Measurements from ENCODE around the gene VAV3. TPM values are rescaled to one million over a fixed set of nuclear protein-coding genes. Genes with fewer than 3 reads are reported as not detected.

Gene VAV3
- total RNA-seq, 2 experiments from 2014 or later = 2.3 to 8.3 TPM

- no peak for TF ChIP-seq EZH2phosphoT487 (IDR thresholded peaks at IDR 0.05; ENCODE audit: borderline replicate concordance, low read depth, low read length)
- Histone ChIP-seq H4K20me1 (ENCODE audit: insufficient read depth, low read length) (no peaks in the 10 kb centered on the region), H3K9me2 (ENCODE audit: insufficient read depth, low read length) (no peaks in the 10 kb centered on the region), H3K4me1 (ENCODE audit: insufficient read depth, low read length, poor library complexity, severe bottlenecking) (peaks cover 7% of the 10 kb centered on the region), H2AFZ (ENCODE audit: low read length) (no peak overlapping the region), H3K79me2 (ENCODE audit: insufficient read depth, low read depth, low read length) (no peaks in the 10 kb centered on the region), H3K4me3 (ENCODE audit: low read depth, low read length, poor library complexity, severe bottlenecking) (no peak overlapping the region), H3K4me2 (ENCODE audit: low read length) (no peak overlapping the region), H3K27ac (ENCODE audit: low read depth, low read length, poor library complexity, severe bottlenecking) (no peak overlapping the region), H3K36me3 (ENCODE audit: insufficient read depth, low read length) (no peaks in the 10 kb centered on the region), H3K9me3 (ENCODE audit: low read length) (no peaks in the 10 kb centered on the region)
- no peak for DNase-seq (ENCODE audit: low spot score)
- intact Hi-C loops (cut with micrococcal nuclease; ENCODE audit: unreplicated experiment) = no loop called here
- POLR2A ChIA-PET = no interaction called here
- no TSS peak for BruUV-seq (replicated peaks)
- CTCF ChIA-PET (ENCODE audit: unreplicated experiment) = no interaction called here
These were observed 23.4 kb downstream of the VAV3 start for GRCh38 chr1:107941531-107941930.

DNA sequence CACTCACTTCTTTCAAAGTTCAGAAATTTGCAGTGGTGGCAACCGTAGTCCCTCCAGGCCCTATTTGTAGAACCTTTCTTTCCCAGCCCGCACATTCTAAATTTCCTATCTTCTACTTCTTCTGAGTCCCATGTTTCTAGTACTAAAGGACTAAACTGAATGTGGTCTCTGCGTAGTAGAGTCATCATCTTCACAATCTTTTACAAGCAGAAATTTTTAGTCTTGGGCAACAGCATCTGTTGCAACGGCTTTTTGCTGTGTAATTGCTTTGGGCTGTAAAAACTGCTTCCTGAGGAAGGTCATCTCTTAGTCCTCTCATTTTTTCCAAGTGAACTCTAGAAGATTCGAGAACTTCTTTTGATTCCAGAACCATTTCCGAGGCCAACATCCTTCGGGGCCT lies 23.9 kb downstream of the VAV3 start:
- H3K4me3 ChIP-seq (ENCODE audit: low read depth, low read length, poor library complexity, severe bottlenecking) = no peak overlapping the region
- no peak overlapping the region for H3K4me2 ChIP-seq (ENCODE audit: low read length)
- H3K79me2 ChIP-seq (ENCODE audit: insufficient read depth, low read depth, low read length) = no peaks in the 10 kb centered on the region
- DNase-seq (ENCODE audit: low spot score) = no peak
- TF ChIP-seq EZH2phosphoT487 (IDR thresholded peaks at IDR 0.05; ENCODE audit: borderline replicate concordance, low read depth, low read length) = no peak
- TF ChIP-seq CTCF (conservative IDR thresholded peaks at IDR 0.05; ENCODE audit: low read length) = no peak
- H2AFZ ChIP-seq (ENCODE audit: low read length) = no peak overlapping the region
- ChIA-PET CTCF (ENCODE audit: unreplicated experiment) (no interaction called here), POLR2A (no interaction called here)
- intact Hi-C loops (cut with micrococcal nuclease; ENCODE audit: unreplicated experiment) = no loop called here
- H3K9me3 ChIP-seq (ENCODE audit: low read length) = no peaks in the 10 kb centered on the region
- no peaks in the 10 kb centered on the region for H3K36me3 ChIP-seq (ENCODE audit: insufficient read depth, low read length)
- H3K9me2 ChIP-seq (ENCODE audit: insufficient read depth, low read length) = no peaks in the 10 kb centered on the region
- H3K27ac ChIP-seq (ENCODE audit: low read depth, low read length, poor library complexity, severe bottlenecking) = no peak overlapping the region
- H4K20me1 ChIP-seq (ENCODE audit: insufficient read depth, low read length) = no peaks in the 10 kb centered on the region
- BruUV-seq (replicated peaks) = no TSS peak
- peaks cover 11% of the 10 kb centered on the region for H3K4me1 ChIP-seq (ENCODE audit: insufficient read depth, low read length, poor library complexity, severe bottlenecking)

DNA sequence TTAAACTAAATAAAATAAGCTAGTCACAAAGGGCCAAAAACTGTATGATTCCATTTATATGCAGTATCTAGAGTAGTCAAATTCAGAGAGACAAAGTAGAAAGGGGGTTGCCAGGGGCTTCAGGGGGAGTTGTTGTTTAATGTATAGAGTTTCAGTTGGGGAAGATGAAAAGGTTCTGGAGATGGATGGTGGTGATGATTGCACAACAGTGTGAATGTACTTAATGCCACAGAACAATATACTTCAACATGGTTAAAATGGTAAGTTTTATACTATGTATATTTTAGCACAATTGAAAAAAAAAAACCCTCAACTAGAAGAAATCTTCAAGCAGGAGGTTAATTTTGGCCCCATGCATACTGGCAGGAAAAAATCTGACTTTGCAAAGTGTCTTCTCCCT lies 24.3 kb downstream of the VAV3 start:
- no peaks in the 10 kb centered on the region for H3K79me2 ChIP-seq (ENCODE audit: insufficient read depth, low read depth, low read length)
- H3K36me3 ChIP-seq (ENCODE audit: insufficient read depth, low read length) = no peaks in the 10 kb centered on the region
- ChIA-PET CTCF (ENCODE audit: unreplicated experiment) (no interaction called here), POLR2A (interaction anchor here (0.7 to 1.2 kb wide), 2 partner anchors 9 to 11 kb away, joined by 3 to 7 read pairs; no protein-coding TSS in a partner anchor)
- H3K4me1 ChIP-seq (ENCODE audit: insufficient read depth, low read length, poor library complexity, severe bottlenecking) = peaks cover 16% of the 10 kb centered on the region
- H4K20me1 ChIP-seq (ENCODE audit: insufficient read depth, low read length) = no peaks in the 10 kb centered on the region
- no peak overlapping the region for H3K27ac ChIP-seq (ENCODE audit: low read depth, low read length, poor library complexity, severe bottlenecking)
- H3K4me3 ChIP-seq (ENCODE audit: low read depth, low read length, poor library complexity, severe bottlenecking) = no peak overlapping the region
- TF ChIP-seq CTCF (conservative IDR thresholded peaks at IDR 0.05; ENCODE audit: low read length) (no peak), EZH2phosphoT487 (IDR thresholded peaks at IDR 0.05; ENCODE audit: borderline replicate concordance, low read depth, low read length) (no peak)
- no peak for DNase-seq (ENCODE audit: low spot score)
- no peaks in the 10 kb centered on the region for H3K9me3 ChIP-seq (ENCODE audit: low read length)
- intact Hi-C loops (cut with micrococcal nuclease; ENCODE audit: unreplicated experiment) = no loop called here
- no TSS peak for BruUV-seq (replicated peaks)
- no peak overlapping the region for H3K4me2 ChIP-seq (ENCODE audit: low read length)
- H3K9me2 ChIP-seq (ENCODE audit: insufficient read depth, low read length) = no peaks in the 10 kb centered on the region
- H2AFZ ChIP-seq (ENCODE audit: low read length) = no peak overlapping the region

Data from OCI-LY7 (cell line).